OCI-LY7 (cell line): ENCODE measurements around the gene TXNDC11. TPM values are rescaled to one million over a fixed set of nuclear protein-coding genes. Genes with fewer than 3 reads are reported as not detected.

Experiments
- BruUV-seq: library from RNA; stranded (reverse); fragments of 400-500 nt; replicated peaks from 2 replicates; lab custom pipeline; 2021; lab: Mats Ljungman, UMichigan
- CTCF ChIA-PET: fragments of 300-600 bp; sonication (Branson Sonifier 250); formaldehyde crosslinking; loops from one replicate; lab custom pipeline; 2022; ENCODE audit warnings: antibody characterized with exemption; ENCODE audit not compliant: unreplicated experiment; lab: Charles Lee
- POLR2A ChIA-PET: fragments of 300-600 bp; sonication (Branson Sonifier 250); formaldehyde crosslinking; loops from one replicate; lab custom pipeline; 2022; ENCODE audit warnings: antibody characterized with exemption; lab: Charles Lee
- DNase-seq: peaks from one replicate; pipeline ENCODE4 v3.0.0-alpha.2; 2015; ENCODE audit warnings: low spot score
- H2AFZ ChIP-seq: fragments of 200-600 bp; sonication (generic), shearing (Covaris generic); 2 replicates; pipeline ENCODE4 v1.6.1; 2014; ENCODE audit warnings: mild to moderate bottlenecking, antibody characterized with exemption, low read length, moderate library complexity
- H3K27ac ChIP-seq: fragments of 200-600 bp; sonication (generic); 2 replicates; pipeline ENCODE4 v1.5.1; 2014; ENCODE audit warnings: mixed run types, low read depth, mild to moderate bottlenecking, moderate library complexity, low read length, inconsistent platforms; ENCODE audit not compliant: poor library complexity, severe bottlenecking
- H3K36me3 ChIP-seq: fragments of 200-600 bp; sonication (generic); 2 replicates; pipeline ENCODE4 v1.6.1; 2014; ENCODE audit warnings: mild to moderate bottlenecking, antibody characterized with exemption, low read length, moderate library complexity, mixed read lengths; ENCODE audit not compliant: insufficient read depth
- H3K4me1 ChIP-seq: fragments of 200-600 bp; sonication (generic); 2 replicates; pipeline ENCODE4 v1.5.1; 2014; ENCODE audit warnings: mild to moderate bottlenecking, low read length; ENCODE audit not compliant: insufficient read depth, poor library complexity, severe bottlenecking
- H3K4me2 ChIP-seq: fragments of 200-600 bp; sonication (generic); 2 replicates; pipeline ENCODE4 v1.6.1; 2014; ENCODE audit warnings: mild to moderate bottlenecking, low read length
- H3K4me3 ChIP-seq: fragments of 200-600 bp; sonication (generic); 2 replicates; pipeline ENCODE4 v1.5.1; 2014; ENCODE audit warnings: mild to moderate bottlenecking, low read depth, low read length; ENCODE audit not compliant: poor library complexity, severe bottlenecking
- H3K79me2 ChIP-seq: fragments of 200-600 bp; sonication (generic); 2 replicates; pipeline ENCODE4 v1.6.1; 2016; ENCODE audit warnings: low read depth, mild to moderate bottlenecking, low read length, moderate library complexity, mixed read lengths; ENCODE audit not compliant: insufficient read depth
- H3K9me2 ChIP-seq: fragments of 200-600 bp; sonication (generic); 2 replicates; pipeline ENCODE4 v1.6.1; 2016; ENCODE audit warnings: mild to moderate bottlenecking, low read length, mixed read lengths; ENCODE audit not compliant: insufficient read depth
- H3K9me3 ChIP-seq: fragments of 200-600 bp; sonication (generic); 2 replicates; pipeline ENCODE4 v1.6.1; 2014; ENCODE audit warnings: mild to moderate bottlenecking, mixed run types, low read length, mixed read lengths
- H4K20me1 ChIP-seq: fragments of 200-600 bp; sonication (generic); 2 replicates; pipeline ENCODE4 v1.6.1; 2014; ENCODE audit warnings: mild to moderate bottlenecking, antibody characterized with exemption, low read length, moderate library complexity, mixed read lengths; ENCODE audit not compliant: insufficient read depth
- EZH2phosphoT487 ChIP-seq: fragments of 200-600 bp; sonication (generic); IDR thresholded peaks from 2 replicates; pipeline ENCODE4 v1.6.1; 2018; ENCODE audit warnings: low read depth, borderline replicate concordance, mild to moderate bottlenecking, mixed run types, antibody characterized with exemption, low read length, moderate library complexity, mixed read lengths
- intact Hi-C: fragments of 100-400 bp; cut with micrococcal nuclease; formaldehyde crosslinking; loops from one replicate; pipeline ENCODE4 v1.10.0; 2022; ENCODE audit not compliant: unreplicated experiment
- total RNA-seq, 2 experiments: library from RNA; depleted of rRNA in 1 of 2; stranded (reverse); fragments of >200 nt in 1 of 2; shearing (Covaris generic) in 1 of 2; gene quantifications; 2 replicates each; pipeline ENCODE4 v1.2.3, GENCODE V29; 2014 to 2022
- TF ChIP-seq, protein P1 (sequence below): fragments of 200-600 bp; sonication (generic); conservative IDR thresholded peaks from 2 replicates; pipeline ENCODE4 v1.5.1; 2014; ENCODE audit warnings: mild to moderate bottlenecking, antibody characterized with exemption, low read length, moderate library complexity, mixed read lengths

Gene TXNDC11
- total RNA-seq, 2 experiments from 2014 or later: 88.6 to 96.0 TPM

DNA sequence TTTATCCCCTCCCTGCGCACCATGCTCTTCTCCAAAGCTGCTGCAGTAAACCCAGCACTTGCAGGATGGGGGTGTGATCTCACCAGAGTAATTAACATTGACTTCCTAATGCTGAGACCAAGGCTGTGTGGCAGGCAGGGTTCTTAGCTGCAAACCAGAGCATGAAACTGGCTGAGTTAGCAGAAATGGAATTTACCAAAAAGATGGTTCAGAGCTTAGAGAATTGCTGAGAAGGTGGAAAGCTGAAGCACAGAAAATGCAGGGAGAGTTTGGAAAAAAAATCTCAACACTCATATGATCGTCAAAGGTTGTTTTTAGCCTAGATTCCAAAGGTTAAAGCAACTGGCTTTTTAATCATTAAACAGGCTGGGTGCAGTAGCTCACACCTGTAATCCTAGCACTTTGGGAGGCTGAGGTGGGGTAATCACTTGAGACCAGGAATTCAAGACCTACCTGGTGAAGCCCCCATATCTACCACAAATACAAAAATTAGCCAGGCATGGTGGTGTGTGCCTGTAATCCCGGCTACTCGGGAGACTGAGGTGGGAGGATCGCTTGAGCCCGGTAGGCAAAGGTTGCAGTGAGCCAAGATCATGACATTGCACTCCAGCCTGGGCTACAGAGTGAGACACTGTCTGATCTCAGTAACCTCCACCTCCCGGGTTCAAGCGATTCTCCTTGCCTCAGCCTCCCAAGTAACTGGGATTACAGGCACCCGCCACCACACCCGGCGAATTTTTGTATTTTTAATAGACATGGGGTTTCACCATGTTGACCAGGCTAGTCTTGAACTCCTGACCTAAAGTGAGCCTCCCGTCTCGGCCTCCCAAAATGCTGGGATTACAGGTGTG is 6.0 kb upstream of the TXNDC11 start:
- intact Hi-C loops: no loop called here
- ChIA-PET CTCF (no interaction called here), POLR2A (interaction anchor here (0.7 kb wide), 1 partner anchor 11 kb away, joined by 5 read pairs; no protein-coding TSS in a partner anchor)
- no TSS peak for BruUV-seq
- Histone ChIP-seq H3K79me2 (no peaks in the 10 kb centered on the region), H3K9me3 (no peaks in the 10 kb centered on the region), H3K4me1 (peaks cover 10% of the 10 kb centered on the region), H3K9me2 (no peaks in the 10 kb centered on the region), H4K20me1 (no peaks in the 10 kb centered on the region), H2AFZ (no peak overlapping the region), H3K4me2 (no peak overlapping the region), H3K27ac (no peak overlapping the region), H3K36me3 (peaks cover 55% of the 10 kb centered on the region), H3K4me3 (no peak overlapping the region)
- no peak for TF ChIP-seq EZH2phosphoT487
- TF ChIP-seq, protein P1, sequence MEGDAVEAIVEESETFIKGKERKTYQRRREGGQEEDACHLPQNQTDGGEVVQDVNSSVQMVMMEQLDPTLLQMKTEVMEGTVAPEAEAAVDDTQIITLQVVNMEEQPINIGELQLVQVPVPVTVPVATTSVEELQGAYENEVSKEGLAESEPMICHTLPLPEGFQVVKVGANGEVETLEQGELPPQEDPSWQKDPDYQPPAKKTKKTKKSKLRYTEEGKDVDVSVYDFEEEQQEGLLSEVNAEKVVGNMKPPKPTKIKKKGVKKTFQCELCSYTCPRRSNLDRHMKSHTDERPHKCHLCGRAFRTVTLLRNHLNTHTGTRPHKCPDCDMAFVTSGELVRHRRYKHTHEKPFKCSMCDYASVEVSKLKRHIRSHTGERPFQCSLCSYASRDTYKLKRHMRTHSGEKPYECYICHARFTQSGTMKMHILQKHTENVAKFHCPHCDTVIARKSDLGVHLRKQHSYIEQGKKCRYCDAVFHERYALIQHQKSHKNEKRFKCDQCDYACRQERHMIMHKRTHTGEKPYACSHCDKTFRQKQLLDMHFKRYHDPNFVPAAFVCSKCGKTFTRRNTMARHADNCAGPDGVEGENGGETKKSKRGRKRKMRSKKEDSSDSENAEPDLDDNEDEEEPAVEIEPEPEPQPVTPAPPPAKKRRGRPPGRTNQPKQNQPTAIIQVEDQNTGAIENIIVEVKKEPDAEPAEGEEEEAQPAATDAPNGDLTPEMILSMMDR: no peak
- DNase-seq: no peak

DNA sequence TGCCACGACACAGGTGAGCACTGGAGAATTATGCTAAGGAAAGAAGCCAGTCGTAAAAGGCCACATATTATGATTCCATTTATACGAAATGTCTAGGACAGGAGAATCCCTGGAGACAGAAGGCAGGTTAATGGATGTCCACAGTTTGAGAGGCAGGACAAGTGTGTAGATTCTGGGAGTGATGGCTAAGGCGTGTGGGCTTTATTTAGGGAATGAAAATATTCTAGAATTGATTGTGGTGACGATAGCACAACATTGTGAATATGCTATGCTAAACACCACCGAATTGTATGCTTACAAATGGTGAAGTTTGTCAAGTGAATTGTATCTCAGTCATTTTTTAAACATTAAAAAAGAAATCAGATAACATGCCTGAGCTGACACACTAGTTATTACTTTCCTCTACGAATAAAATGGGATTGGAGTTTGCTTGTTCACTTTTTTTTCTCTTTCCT is 5.3 kb upstream of the TXNDC11 start:
- intact Hi-C loops: no loop called here
- Histone ChIP-seq H3K4me3 (no peak overlapping the region), H3K4me1 (peaks cover 17% of the 10 kb centered on the region), H3K36me3 (peaks cover 48% of the 10 kb centered on the region), H4K20me1 (no peaks in the 10 kb centered on the region), H3K27ac (no peak overlapping the region), H3K4me2 (no peak overlapping the region), H3K79me2 (no peaks in the 10 kb centered on the region), H3K9me2 (no peaks in the 10 kb centered on the region), H3K9me3 (no peaks in the 10 kb centered on the region), H2AFZ (no peak overlapping the region)
- CTCF ChIA-PET: no interaction called here
- no peak for TF ChIP-seq EZH2phosphoT487
- TF ChIP-seq, protein P1: no peak
- no TSS peak for BruUV-seq
- POLR2A ChIA-PET: no interaction called here
- no peak for DNase-seq
